ENCODE results near the gene LRATD1. TPM values are rescaled to one million over a fixed set of nuclear protein-coding genes. Genes with fewer than 3 reads are reported as not detected.
A peak's percentile ranks its signal among the peaks of the same experiment; 100 is the strongest.

LRATD1 gene
- total and polyA plus RNA-seq, 10 of the 15 experiments (the other 5 are each of a cell fraction or from before 2014, with no cell fraction given): 0.02 TPM; not detected in 9

GRCh38 chr2:14681608-14682007 lies 49.1 kb downstream of the LRATD1 start (continued):
- TF ChIP-seq E4F1 (IDR thresholded peaks at IDR 0.05; ENCODE audit: borderline replicate concordance, partially characterized antibody): no peak
- no peak for TF ChIP-seq CREB1 (IDR thresholded peaks at IDR 0.05; ENCODE audit: low read depth)
- TF ChIP-seq, protein P1, sequence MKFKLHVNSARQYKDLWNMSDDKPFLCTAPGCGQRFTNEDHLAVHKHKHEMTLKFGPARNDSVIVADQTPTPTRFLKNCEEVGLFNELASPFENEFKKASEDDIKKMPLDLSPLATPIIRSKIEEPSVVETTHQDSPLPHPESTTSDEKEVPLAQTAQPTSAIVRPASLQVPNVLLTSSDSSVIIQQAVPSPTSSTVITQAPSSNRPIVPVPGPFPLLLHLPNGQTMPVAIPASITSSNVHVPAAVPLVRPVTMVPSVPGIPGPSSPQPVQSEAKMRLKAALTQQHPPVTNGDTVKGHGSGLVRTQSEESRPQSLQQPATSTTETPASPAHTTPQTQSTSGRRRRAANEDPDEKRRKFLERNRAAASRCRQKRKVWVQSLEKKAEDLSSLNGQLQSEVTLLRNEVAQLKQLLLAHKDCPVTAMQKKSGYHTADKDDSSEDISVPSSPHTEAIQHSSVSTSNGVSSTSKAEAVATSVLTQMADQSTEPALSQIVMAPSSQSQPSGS (IDR thresholded peaks at IDR 0.05; ENCODE audit: low read length): no peak
- peak; percentile 54; the same call in 1 of the 2 replicates for TF ChIP-seq RAD51 (IDR thresholded peaks at IDR 0.05)
